ENCODE results near the gene HS6ST2.

DNA sequence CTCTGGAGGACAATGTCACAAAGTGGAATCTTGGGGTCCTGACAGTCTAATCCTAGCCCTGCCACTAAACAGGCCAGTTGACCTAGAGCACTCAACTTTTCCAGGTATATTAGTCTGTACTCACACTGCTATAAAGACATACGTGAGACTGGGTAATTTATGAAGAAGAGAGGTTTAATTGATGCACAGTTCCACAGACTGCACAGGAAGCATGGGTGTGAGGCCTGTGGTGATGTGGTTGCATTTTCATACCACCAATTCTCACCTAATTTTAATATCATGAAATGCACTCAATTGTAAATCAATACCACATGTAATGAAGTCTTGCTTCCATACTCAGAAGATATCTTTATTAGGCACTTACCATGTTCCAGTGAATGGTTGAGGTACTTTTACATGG is 192.0 kb downstream of the HS6ST2 start:
- TF ChIP-seq, protein P1, sequence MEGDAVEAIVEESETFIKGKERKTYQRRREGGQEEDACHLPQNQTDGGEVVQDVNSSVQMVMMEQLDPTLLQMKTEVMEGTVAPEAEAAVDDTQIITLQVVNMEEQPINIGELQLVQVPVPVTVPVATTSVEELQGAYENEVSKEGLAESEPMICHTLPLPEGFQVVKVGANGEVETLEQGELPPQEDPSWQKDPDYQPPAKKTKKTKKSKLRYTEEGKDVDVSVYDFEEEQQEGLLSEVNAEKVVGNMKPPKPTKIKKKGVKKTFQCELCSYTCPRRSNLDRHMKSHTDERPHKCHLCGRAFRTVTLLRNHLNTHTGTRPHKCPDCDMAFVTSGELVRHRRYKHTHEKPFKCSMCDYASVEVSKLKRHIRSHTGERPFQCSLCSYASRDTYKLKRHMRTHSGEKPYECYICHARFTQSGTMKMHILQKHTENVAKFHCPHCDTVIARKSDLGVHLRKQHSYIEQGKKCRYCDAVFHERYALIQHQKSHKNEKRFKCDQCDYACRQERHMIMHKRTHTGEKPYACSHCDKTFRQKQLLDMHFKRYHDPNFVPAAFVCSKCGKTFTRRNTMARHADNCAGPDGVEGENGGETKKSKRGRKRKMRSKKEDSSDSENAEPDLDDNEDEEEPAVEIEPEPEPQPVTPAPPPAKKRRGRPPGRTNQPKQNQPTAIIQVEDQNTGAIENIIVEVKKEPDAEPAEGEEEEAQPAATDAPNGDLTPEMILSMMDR (IDR thresholded peaks at IDR 0.05; ENCODE audit: low read length), result no peak
- no peak for TF ChIP-seq EZH2phosphoT487 (IDR thresholded peaks at IDR 0.05; ENCODE audit: low read length)

All from MM.1S (cell line).